ENCODE measurements around the gene GYS2. TPM values are rescaled to one million over a fixed set of nuclear protein-coding genes. Genes with fewer than 3 reads are reported as not detected.

GYS2 gene
- total RNA-seq, 2 experiments from 2014 or later: 0.22 TPM; not detected in 1

DNA sequence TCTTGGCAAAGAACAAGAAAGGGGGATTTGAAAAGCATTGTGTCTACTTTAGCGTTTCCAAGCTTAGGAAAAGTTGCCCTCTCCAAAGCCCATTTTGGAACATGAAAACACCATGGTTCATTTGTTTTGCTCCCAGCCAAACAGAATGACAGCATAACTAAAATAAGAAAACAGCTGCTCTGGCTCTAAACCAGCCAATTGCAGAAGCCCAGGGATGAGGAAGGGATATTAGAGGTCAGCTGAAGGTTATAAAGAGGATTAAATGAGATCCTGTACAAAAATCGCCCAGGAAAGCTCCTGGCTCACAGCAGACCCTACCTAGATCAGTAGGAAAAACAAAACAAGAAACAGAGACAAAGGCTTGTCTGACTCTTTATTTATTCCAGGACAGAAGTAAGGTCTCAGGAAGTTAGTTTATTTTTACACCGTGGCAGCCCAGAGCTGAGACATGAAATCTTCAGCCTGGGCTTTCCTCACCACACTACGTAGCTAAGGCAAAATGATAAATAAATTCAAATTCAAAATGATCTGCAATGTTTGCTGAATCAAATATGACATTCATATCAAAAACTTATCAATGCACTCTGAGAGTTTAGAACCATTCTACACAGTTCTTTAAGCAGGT lies 52.7 kb downstream of the GYS2 start:
- H3K27ac Mint-ChIP-seq: no peak overlapping the region
- no peaks in the 10 kb centered on the region for H3K27me3 Mint-ChIP-seq
- no peaks in the 10 kb centered on the region for H3K4me1 ChIP-seq (ENCODE audit: insufficient read depth, low read length)
- TF ChIP-seq, protein P1, sequence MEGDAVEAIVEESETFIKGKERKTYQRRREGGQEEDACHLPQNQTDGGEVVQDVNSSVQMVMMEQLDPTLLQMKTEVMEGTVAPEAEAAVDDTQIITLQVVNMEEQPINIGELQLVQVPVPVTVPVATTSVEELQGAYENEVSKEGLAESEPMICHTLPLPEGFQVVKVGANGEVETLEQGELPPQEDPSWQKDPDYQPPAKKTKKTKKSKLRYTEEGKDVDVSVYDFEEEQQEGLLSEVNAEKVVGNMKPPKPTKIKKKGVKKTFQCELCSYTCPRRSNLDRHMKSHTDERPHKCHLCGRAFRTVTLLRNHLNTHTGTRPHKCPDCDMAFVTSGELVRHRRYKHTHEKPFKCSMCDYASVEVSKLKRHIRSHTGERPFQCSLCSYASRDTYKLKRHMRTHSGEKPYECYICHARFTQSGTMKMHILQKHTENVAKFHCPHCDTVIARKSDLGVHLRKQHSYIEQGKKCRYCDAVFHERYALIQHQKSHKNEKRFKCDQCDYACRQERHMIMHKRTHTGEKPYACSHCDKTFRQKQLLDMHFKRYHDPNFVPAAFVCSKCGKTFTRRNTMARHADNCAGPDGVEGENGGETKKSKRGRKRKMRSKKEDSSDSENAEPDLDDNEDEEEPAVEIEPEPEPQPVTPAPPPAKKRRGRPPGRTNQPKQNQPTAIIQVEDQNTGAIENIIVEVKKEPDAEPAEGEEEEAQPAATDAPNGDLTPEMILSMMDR (IDR thresholded peaks at IDR 0.05): no peak
- ATAC-seq (ENCODE audit: poor library complexity) (no peak), DNase-seq (no peak)
- H3K27ac ChIP-seq (ENCODE audit: low read depth in 1 of 2, low read length in 2 of 2): no peak overlapping the region
- intact Hi-C loops (cut with DNase I, micrococcal nuclease): no loop called here
- H3K4me1 Mint-ChIP-seq (ENCODE audit: low read depth): no peaks in the 10 kb centered on the region
- no peak overlapping the region for H3K4me3 Mint-ChIP-seq
- no peaks in the 10 kb centered on the region for H3K36me3 ChIP-seq (ENCODE audit: insufficient read depth, low read length)
- ChIA-PET CTCF (no interaction called here), POLR2A (interaction anchor here (0.6 kb wide), 1 partner anchor 91 kb away, joined by 3 read pairs; no protein-coding TSS in a partner anchor)
- H3K27me3 ChIP-seq (ENCODE audit: control insufficient read depth in 1 of 2, insufficient read depth in 2 of 2, low read length in 2 of 2): no peaks in the 10 kb centered on the region
- no peak overlapping the region for H3K4me3 ChIP-seq (ENCODE audit: low read length)
- no peaks in the 10 kb centered on the region for H3K9me3 ChIP-seq (ENCODE audit: control insufficient read depth in 1 of 2, insufficient read depth in 1 of 2, low read length in 2 of 2)
- no peaks in the 10 kb centered on the region for H3K9me3 Mint-ChIP-seq
- no peaks in the 10 kb centered on the region for H3K36me3 Mint-ChIP-seq (ENCODE audit: low read depth)

DNA sequence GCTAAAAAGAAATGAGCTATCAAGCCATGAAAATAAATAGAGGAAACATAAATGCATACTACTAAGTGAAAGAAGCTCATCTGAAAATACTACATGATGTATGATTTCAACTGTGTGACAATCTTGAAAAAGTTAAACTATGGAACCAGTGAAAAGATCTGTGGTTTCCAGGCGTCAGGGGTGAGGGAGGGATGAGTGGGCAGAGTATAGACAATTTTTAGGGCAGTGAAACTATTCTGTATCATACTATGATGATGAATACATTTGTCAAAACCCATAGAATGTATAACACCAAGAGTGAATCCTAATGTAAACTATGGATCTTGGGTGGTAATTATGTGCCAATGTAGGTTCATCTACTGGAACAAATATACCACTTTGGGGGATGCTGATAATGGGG lies 57.2 kb downstream of the GYS2 start:
- H3K36me3 ChIP-seq (ENCODE audit: insufficient read depth, low read length): no peaks in the 10 kb centered on the region
- TF ChIP-seq, protein P1 (IDR thresholded peaks at IDR 0.05): no peak
- intact Hi-C loops (cut with DNase I, micrococcal nuclease): no loop called here
- H3K36me3 Mint-ChIP-seq (ENCODE audit: low read depth): no peaks in the 10 kb centered on the region
- DNase-seq: no peak
- H3K4me1 Mint-ChIP-seq (ENCODE audit: low read depth): no peaks in the 10 kb centered on the region
- no peak overlapping the region for H3K27ac ChIP-seq (ENCODE audit: low read depth in 1 of 2, low read length in 2 of 2)
- CTCF ChIA-PET: no interaction called here
- no peak overlapping the region for H3K4me3 Mint-ChIP-seq
- no peaks in the 10 kb centered on the region for H3K9me3 Mint-ChIP-seq
- H3K27me3 ChIP-seq (ENCODE audit: control insufficient read depth in 1 of 2, insufficient read depth in 2 of 2, low read length in 2 of 2): no peaks in the 10 kb centered on the region
- H3K4me3 ChIP-seq (ENCODE audit: low read length): no peak overlapping the region
- POLR2A ChIA-PET: no interaction called here
- no peak overlapping the region for H3K27ac Mint-ChIP-seq
- H3K4me1 ChIP-seq (ENCODE audit: insufficient read depth, low read length): no peaks in the 10 kb centered on the region
- H3K27me3 Mint-ChIP-seq: no peaks in the 10 kb centered on the region
- no peak for ATAC-seq (ENCODE audit: poor library complexity)
- no peaks in the 10 kb centered on the region for H3K9me3 ChIP-seq (ENCODE audit: control insufficient read depth in 1 of 2, insufficient read depth in 1 of 2, low read length in 2 of 2)

DNA sequence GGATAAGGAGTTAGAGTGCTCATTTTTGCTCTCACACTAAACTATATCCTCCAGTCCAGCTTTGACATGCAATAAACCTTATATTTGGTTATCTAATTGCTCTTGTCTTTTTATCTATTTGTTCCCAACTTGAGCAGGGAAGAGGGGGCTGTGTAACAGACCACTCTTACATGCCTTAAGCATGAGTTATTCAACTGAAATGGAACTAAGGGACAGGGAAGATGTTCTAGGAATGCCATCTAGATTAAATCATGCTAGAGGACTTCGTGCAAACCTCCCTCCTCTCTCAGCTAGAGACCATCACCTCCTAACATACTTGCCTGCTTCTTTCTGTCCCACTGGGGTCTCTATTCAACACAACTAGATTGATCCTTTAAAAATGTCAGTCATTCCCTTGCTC lies 57.9 kb downstream of the GYS2 start:
- CTCF ChIA-PET: no interaction called here

More for the DNA sequence above, 57.9 kb downstream of the GYS2 start:
- Mint-ChIP-seq H3K4me1 (ENCODE audit: low read depth) (no peaks in the 10 kb centered on the region), H3K9me3 (no peaks in the 10 kb centered on the region), H3K27ac (no peak overlapping the region), H3K27me3 (no peaks in the 10 kb centered on the region), H3K36me3 (ENCODE audit: low read depth) (no peaks in the 10 kb centered on the region), H3K4me3 (no peak overlapping the region)
- intact Hi-C loops (cut with DNase I, micrococcal nuclease): no loop called here
- Histone ChIP-seq H3K27ac (ENCODE audit: low read depth in 1 of 2, low read length in 2 of 2) (no peak overlapping the region), H3K36me3 (ENCODE audit: insufficient read depth, low read length) (no peaks in the 10 kb centered on the region), H3K4me3 (ENCODE audit: low read length) (no peak overlapping the region), H3K27me3 (ENCODE audit: control insufficient read depth in 1 of 2, insufficient read depth in 2 of 2, low read length in 2 of 2) (no peaks in the 10 kb centered on the region), H3K4me1 (ENCODE audit: insufficient read depth, low read length) (no peaks in the 10 kb centered on the region), H3K9me3 (ENCODE audit: control insufficient read depth in 1 of 2, insufficient read depth in 1 of 2, low read length in 2 of 2) (no peaks in the 10 kb centered on the region)
- TF ChIP-seq, protein P1 (IDR thresholded peaks at IDR 0.05): no peak
- no peak for DNase-seq
- POLR2A ChIA-PET: no interaction called here
- ATAC-seq (ENCODE audit: poor library complexity): no peak

All from CD4-positive, alpha-beta T cell (primary cell).